Measurements from ENCODE around the gene RUFY3.

DNA sequence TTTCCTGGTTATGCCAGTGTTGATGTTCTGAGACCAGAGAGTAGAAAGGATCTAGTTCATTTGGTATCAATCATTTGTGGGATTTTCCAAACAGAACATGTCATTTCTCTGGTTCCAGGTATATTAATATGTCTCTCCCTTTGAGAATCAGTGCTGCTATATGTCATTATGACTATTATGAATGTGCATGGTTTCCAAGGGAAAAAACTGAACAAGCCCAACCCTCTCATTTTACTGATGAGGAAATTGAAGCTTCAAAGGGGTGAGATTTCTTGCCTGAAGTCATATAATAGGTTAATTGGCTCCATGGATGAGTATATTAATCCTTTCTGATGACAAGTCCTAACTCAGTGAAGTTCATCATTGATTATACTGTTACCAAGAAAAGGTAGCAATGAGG, 31.9 kb downstream of the RUFY3 start:
- TF ChIP-seq, protein P1, sequence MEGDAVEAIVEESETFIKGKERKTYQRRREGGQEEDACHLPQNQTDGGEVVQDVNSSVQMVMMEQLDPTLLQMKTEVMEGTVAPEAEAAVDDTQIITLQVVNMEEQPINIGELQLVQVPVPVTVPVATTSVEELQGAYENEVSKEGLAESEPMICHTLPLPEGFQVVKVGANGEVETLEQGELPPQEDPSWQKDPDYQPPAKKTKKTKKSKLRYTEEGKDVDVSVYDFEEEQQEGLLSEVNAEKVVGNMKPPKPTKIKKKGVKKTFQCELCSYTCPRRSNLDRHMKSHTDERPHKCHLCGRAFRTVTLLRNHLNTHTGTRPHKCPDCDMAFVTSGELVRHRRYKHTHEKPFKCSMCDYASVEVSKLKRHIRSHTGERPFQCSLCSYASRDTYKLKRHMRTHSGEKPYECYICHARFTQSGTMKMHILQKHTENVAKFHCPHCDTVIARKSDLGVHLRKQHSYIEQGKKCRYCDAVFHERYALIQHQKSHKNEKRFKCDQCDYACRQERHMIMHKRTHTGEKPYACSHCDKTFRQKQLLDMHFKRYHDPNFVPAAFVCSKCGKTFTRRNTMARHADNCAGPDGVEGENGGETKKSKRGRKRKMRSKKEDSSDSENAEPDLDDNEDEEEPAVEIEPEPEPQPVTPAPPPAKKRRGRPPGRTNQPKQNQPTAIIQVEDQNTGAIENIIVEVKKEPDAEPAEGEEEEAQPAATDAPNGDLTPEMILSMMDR (IDR thresholded peaks at IDR 0.05), result no peak
- no peak for TF ChIP-seq POLR2A (IDR thresholded peaks at IDR 0.05)
